Measurements from ENCODE around the gene LDLRAP1. TPM values are rescaled to one million over a fixed set of nuclear protein-coding genes. Genes with fewer than 3 reads are reported as not detected.

Gene LDLRAP1
- total and polyA plus RNA-seq, 9 of the 15 experiments (the other 6 are each of a cell fraction or from before 2014, with no cell fraction given): 0.56 to 29.6 (median 16.2) TPM

- TF ChIP-seq HEY1 (CRISPR knock-in tag; IDR thresholded peaks at IDR 0.05; ENCODE audit: borderline replicate concordance) (no peak), TBP (optimal IDR thresholded peaks at IDR 0.05; ENCODE audit: low read depth, low read length) (peak; percentile 49), ZNF121 (CRISPR knock-in tag; conservative IDR thresholded peaks at IDR 0.05) (no peak), ZNF79 (CRISPR knock-in tag; IDR thresholded peaks at IDR 0.05; ENCODE audit: low read depth) (no peak), ZSCAN29 (IDR thresholded peaks at IDR 0.05) (peak; percentile 53; the same call in 1 of the 2 replicates), KLF1 (tag; IDR thresholded peaks at IDR 0.05) (0 out of 2 replicates have a peak, but pooled peaks have one; percentile 34), ZFP1 (CRISPR knock-in tag; IDR thresholded peaks at IDR 0.05) (no peak), ILF3 (IDR thresholded peaks at IDR 0.05; ENCODE audit: borderline replicate concordance) (peak; percentile 73; the same call in 1 of the 2 replicates), NRF1 (conservative IDR thresholded peaks at IDR 0.05 in 1 of 2, IDR thresholded peaks at IDR 0.05 in 1 of 2) (peak in 1 of 2 experiments; percentile 77; a peak in 2 of 4 replicates), POLR2G (IDR thresholded peaks at IDR 0.05; ENCODE audit: low read depth, low read length) (peak; percentile 89), TEAD1 (CRISPR knock-in tag; IDR thresholded peaks at IDR 0.05) (peak in 1 of 2 experiments; percentile 22; a peak in 1 of 4 replicates), ZNF165 (CRISPR knock-in tag; IDR thresholded peaks at IDR 0.05; ENCODE audit: borderline replicate concordance) (no peak), MED1 (CRISPR knock-in tag; IDR thresholded peaks at IDR 0.05; ENCODE audit: borderline replicate concordance) (no peak), SOX6 (IDR thresholded peaks at IDR 0.05) (0 out of 2 replicates have a peak, but pooled peaks have one; percentile 39), RBBP5 (IDR thresholded peaks at IDR 0.05; ENCODE audit: borderline replicate concordance, insufficient read depth, low read length, poor library complexity, severe bottlenecking) (peak; percentile 49), ZNF785 (CRISPR knock-in tag; IDR thresholded peaks at IDR 0.05) (no peak), U2AF1 (optimal IDR thresholded peaks at IDR 0.05; ENCODE audit: low read depth, low read length) (peak; percentile 80), ZBTB1 (CRISPR knock-in tag; IDR thresholded peaks at IDR 0.05; ENCODE audit: borderline replicate concordance, low read depth) (no peak)
- TF ChIP-seq, protein P1, sequence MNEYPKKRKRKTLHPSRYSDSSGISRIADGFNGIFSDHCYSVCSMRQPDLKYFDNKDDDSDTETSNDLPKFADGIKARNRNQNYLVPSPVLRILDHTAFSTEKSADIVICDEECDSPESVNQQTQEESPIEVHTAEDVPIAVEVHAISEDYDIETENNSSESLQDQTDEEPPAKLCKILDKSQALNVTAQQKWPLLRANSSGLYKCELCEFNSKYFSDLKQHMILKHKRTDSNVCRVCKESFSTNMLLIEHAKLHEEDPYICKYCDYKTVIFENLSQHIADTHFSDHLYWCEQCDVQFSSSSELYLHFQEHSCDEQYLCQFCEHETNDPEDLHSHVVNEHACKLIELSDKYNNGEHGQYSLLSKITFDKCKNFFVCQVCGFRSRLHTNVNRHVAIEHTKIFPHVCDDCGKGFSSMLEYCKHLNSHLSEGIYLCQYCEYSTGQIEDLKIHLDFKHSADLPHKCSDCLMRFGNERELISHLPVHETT (CRISPR knock-in tag; conservative IDR thresholded peaks at IDR 0.05 in 1 of 2, IDR thresholded peaks at IDR 0.05 in 1 of 2): peak in 1 of 2 experiments; percentile 62; a peak in 2 of 4 replicates
- TF ChIP-seq, protein P2, sequence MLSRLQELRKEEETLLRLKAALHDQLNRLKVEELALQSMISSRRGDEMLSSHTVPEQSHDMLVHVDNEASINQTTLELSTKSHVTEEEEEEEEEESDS (CRISPR knock-in tag; IDR thresholded peaks at IDR 0.05): no peak
Measured at GRCh38 chr1:25543425-25544242, at the start of gene LDLRAP1 (continued).

Data from K562 (cell line).